DND-41 (cell line): Measurements from ENCODE around the gene CYRIA.

Experiments
- ATAC-seq: fragments of 200-7000 bp; cut with Tn5 transposase; 3 replicates; pipeline ENCODE4 v1.9.1; 2021; ENCODE audit warnings: low read depth; ENCODE audit not compliant: insufficient read depth
- DNase-seq: peaks from one replicate; pipeline ENCODE4 v3.0.0-alpha.2; 2020
- H2AFZ ChIP-seq: 2 replicates; pipeline ENCODE4 v1.6.0; 2012; ENCODE audit warnings: low read depth, low read length
- H3K27ac ChIP-seq: 2 replicates; pipeline ENCODE4 v1.5.1; 2012; ENCODE audit warnings: low read length, inconsistent platforms
- H3K27me3 ChIP-seq: fragments of 200-600 bp; sonication (generic); 2 replicates; pipeline ENCODE4 v1.6.0; 2012; ENCODE audit warnings: low read length, mild to moderate bottlenecking, inconsistent platforms; ENCODE audit not compliant: insufficient read depth, poor library complexity
- H3K36me3 ChIP-seq: 2 replicates; pipeline ENCODE4 v1.5.1; 2012; ENCODE audit warnings: low read length, inconsistent platforms; ENCODE audit not compliant: insufficient read depth
- H3K4me1 ChIP-seq: 2 replicates; pipeline ENCODE4 v1.5.1; 2012; ENCODE audit warnings: mild to moderate bottlenecking, low read length; ENCODE audit not compliant: insufficient read depth
- H3K4me2 ChIP-seq: 2 replicates; pipeline ENCODE4 v1.6.0; 2012; ENCODE audit warnings: mild to moderate bottlenecking, moderate library complexity, low read length, inconsistent platforms; ENCODE audit not compliant: insufficient read depth
- H3K4me3 ChIP-seq, 2 experiments: fragments of 200-600 bp in 1 of 2; shearing (Covaris generic) in 1 of 2; 2 replicates each; pipeline ENCODE4 v1.5.1; 2012 to 2016; ENCODE audit warnings: inconsistent platforms in 2 of 2, low read length in 2 of 2, mild to moderate bottlenecking in 2 of 2, low read depth in 1 of 2, moderate library complexity in 1 of 2
- H3K79me2 ChIP-seq: 2 replicates; pipeline ENCODE4 v1.6.0; 2012; ENCODE audit warnings: low read length, inconsistent platforms; ENCODE audit not compliant: insufficient read depth
- H3K9ac ChIP-seq: 2 replicates; pipeline ENCODE4 v1.6.0; 2012; ENCODE audit warnings: low read depth, mild to moderate bottlenecking, inconsistent platforms, low read length, moderate library complexity
- H3K9me3 ChIP-seq: 2 replicates; pipeline ENCODE4 v1.5.1; 2012; ENCODE audit warnings: low read length, moderate library complexity, mild to moderate bottlenecking, inconsistent platforms; ENCODE audit not compliant: insufficient read depth, severe bottlenecking
- H4K20me1 ChIP-seq: 2 replicates; pipeline ENCODE4 v1.6.0; 2012; ENCODE audit warnings: low read length; ENCODE audit not compliant: insufficient read depth
- EZH2 ChIP-seq: IDR thresholded peaks from 3 replicates; pipeline ENCODE4 v1.6.1; 2012; ENCODE audit warnings: borderline replicate concordance, low read depth, mild to moderate bottlenecking, moderate library complexity, low read length, inconsistent platforms; ENCODE audit not compliant: severe bottlenecking
- TF ChIP-seq, protein P1 (sequence below): IDR thresholded peaks from 2 replicates; pipeline ENCODE4 v1.5.1; 2012; ENCODE audit warnings: borderline replicate concordance, low read length, moderate library complexity, mild to moderate bottlenecking; ENCODE audit not compliant: poor library complexity, severe bottlenecking; ENCODE audit errors: extremely low read depth

Gene CYRIA

DNA sequence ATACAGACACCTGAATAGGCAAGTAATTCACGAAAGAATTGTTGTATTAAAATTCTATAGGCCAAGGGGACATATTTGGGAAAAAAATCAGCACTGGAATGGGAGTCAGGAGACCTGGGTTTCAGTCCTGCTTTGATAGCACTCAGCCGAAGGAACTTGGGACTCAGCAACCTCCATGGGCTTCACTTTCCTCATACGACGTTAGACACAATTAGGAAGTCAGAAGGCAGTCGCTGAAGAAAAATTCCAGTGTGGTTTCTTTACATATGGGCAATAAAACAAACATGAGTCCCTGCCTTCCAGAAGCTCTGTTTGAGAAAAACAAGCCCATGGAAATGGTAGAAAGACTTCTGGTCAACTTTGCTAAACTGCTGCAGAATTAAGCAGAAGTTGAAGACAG, 15.1 kb upstream of the CYRIA start:
- H3K4me1 ChIP-seq, result no peaks in the 10 kb centered on the region
- no peak overlapping the region for H3K9ac ChIP-seq
- peaks cover 4% of the 10 kb centered on the region for H3K9me3 ChIP-seq
- no peaks in the 10 kb centered on the region for H3K27me3 ChIP-seq
- H3K4me3 ChIP-seq, result no peak overlapping the region
- no peak overlapping the region for H3K27ac ChIP-seq
- no peaks in the 10 kb centered on the region for H4K20me1 ChIP-seq
- TF ChIP-seq, protein P1, sequence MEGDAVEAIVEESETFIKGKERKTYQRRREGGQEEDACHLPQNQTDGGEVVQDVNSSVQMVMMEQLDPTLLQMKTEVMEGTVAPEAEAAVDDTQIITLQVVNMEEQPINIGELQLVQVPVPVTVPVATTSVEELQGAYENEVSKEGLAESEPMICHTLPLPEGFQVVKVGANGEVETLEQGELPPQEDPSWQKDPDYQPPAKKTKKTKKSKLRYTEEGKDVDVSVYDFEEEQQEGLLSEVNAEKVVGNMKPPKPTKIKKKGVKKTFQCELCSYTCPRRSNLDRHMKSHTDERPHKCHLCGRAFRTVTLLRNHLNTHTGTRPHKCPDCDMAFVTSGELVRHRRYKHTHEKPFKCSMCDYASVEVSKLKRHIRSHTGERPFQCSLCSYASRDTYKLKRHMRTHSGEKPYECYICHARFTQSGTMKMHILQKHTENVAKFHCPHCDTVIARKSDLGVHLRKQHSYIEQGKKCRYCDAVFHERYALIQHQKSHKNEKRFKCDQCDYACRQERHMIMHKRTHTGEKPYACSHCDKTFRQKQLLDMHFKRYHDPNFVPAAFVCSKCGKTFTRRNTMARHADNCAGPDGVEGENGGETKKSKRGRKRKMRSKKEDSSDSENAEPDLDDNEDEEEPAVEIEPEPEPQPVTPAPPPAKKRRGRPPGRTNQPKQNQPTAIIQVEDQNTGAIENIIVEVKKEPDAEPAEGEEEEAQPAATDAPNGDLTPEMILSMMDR, result no peak
- TF ChIP-seq EZH2, result no peak
- no peaks in the 10 kb centered on the region for H3K36me3 ChIP-seq
- H3K4me2 ChIP-seq, result no peak overlapping the region
- H2AFZ ChIP-seq, result no peak overlapping the region
- DNase-seq (no peak), ATAC-seq (no peak)
- H3K79me2 ChIP-seq, result no peaks in the 10 kb centered on the region

DNA sequence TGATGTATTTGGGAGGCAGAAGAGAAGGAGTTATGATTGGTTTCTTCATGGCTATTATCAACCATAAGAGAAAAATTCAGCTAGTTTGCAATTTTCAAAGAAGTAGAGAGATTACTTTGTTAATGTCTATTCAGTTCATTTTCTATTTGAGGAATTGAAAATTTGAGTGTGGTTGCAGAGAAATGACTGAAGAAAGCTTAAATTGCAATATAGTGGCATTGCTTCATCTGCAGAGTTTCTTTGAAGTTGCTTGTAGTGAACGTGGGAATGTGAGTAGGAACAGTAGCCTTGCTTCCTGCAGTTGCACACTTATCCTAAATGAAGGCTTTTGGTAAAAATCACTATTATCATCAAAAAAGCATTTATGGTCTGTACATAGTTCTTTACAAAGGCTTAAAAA, 14.7 kb upstream of the CYRIA start:
- TF ChIP-seq, protein P1, result no peak
- TF ChIP-seq EZH2, result no peak
- H3K4me1 ChIP-seq, result no peaks in the 10 kb centered on the region
- H3K27ac ChIP-seq, result no peak overlapping the region
- H3K4me3 ChIP-seq, result no peak overlapping the region
- no peaks in the 10 kb centered on the region for H3K27me3 ChIP-seq
- H3K36me3 ChIP-seq, result no peaks in the 10 kb centered on the region
- no peak overlapping the region for H3K4me2 ChIP-seq
- no peaks in the 10 kb centered on the region for H3K79me2 ChIP-seq
- no peaks in the 10 kb centered on the region for H4K20me1 ChIP-seq
- DNase-seq (no peak), ATAC-seq (no peak)
- H3K9me3 ChIP-seq, result peaks cover 4% of the 10 kb centered on the region
- no peak overlapping the region for H3K9ac ChIP-seq
- H2AFZ ChIP-seq, result no peak overlapping the region

DNA sequence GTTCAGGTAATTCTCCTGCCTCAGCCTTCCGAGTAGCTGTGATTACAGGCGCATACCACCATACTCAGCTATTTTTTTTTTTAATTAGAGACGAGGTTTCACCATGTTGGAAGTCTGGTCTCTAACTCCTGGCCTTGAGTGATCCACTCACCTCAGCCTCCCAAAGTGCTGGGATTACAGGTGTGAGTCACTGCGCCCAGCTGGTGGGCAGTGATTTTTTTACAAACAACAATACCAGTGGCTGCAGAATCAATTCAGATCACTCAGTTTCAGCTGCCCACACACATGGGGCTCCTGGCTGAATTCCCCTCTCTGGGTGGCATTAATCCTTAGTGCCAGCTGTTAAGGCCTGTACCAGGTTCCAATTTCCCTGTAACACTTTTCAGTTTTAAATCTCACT, 13.3 kb upstream of the CYRIA start:
- H3K36me3 ChIP-seq, result no peaks in the 10 kb centered on the region
- no peak overlapping the region for H3K9ac ChIP-seq
- H3K79me2 ChIP-seq, result no peaks in the 10 kb centered on the region
- H3K27me3 ChIP-seq, result no peaks in the 10 kb centered on the region
- no peak overlapping the region for H3K4me3 ChIP-seq
- H3K4me1 ChIP-seq, result no peaks in the 10 kb centered on the region
- ATAC-seq (no peak), DNase-seq (no peak)
- no peak for TF ChIP-seq EZH2
- TF ChIP-seq, protein P1, result no peak
- no peak overlapping the region for H3K27ac ChIP-seq
- no peaks in the 10 kb centered on the region for H4K20me1 ChIP-seq
- peaks cover 4% of the 10 kb centered on the region for H3K9me3 ChIP-seq
- no peak overlapping the region for H2AFZ ChIP-seq
- H3K4me2 ChIP-seq, result no peak overlapping the region

DNA sequence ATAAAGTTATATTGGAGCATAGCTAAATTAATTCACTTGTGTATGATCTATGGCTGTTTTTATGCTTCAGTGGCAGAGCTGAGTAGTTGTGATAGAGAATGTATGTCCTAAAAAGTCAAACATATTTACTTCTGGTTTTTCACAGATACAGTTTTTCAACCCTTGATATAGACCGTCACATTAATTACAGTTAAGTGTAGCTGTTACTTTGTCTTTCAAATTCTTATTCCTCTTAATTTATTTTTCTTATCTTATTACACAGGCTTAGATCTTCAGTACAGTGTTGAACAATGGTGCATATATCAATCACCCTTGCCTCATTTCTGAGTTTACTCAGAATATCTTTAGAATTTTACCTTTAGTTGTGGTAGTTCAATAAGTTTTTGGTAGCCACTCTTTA, 12.2 kb upstream of the CYRIA start:
- Histone ChIP-seq H3K4me1 (no peaks in the 10 kb centered on the region), H3K4me3 (no peak overlapping the region), H3K27me3 (no peaks in the 10 kb centered on the region), H4K20me1 (no peaks in the 10 kb centered on the region), H3K9ac (no peak overlapping the region), H3K27ac (no peak overlapping the region), H3K79me2 (no peaks in the 10 kb centered on the region), H2AFZ (no peak overlapping the region), H3K4me2 (no peak overlapping the region), H3K9me3 (peaks cover 4% of the 10 kb centered on the region), H3K36me3 (no peaks in the 10 kb centered on the region)
- no peak for ATAC-seq
- TF ChIP-seq, protein P1, result no peak
- no peak for TF ChIP-seq EZH2
- no peak for DNase-seq
